Activated CD8-positive, alpha-beta T cell treated with anti-CD3 and anti-CD28 coated beads, Interleukin-2, amount 10 ng/mL, durations not matched to agents 7 days and 5 days (primary cell): Measurements from ENCODE around the gene FZR1. TPM values are rescaled to one million over a fixed set of nuclear protein-coding genes. Genes with fewer than 3 reads are reported as not detected.

ENCODE experiments used
- ATAC-seq: fragments of 150-1000 bp; cut with Tn5 transposase; one replicate; pipeline ENCODE4 v1.10.0; 2021; ENCODE audit warnings: moderate library complexity
- CTCF ChIA-PET: fragments of 350-600 bp; sonication (Branson Sonifier 250); formaldehyde crosslinking; loops from one replicate; lab custom pipeline; 2021; ENCODE audit warnings: antibody characterized with exemption; lab: Charles Lee
- POLR2A ChIA-PET: fragments of 350-600 bp; sonication (Branson Sonifier 250); formaldehyde crosslinking; loops from one replicate; lab custom pipeline; 2021; ENCODE audit warnings: antibody characterized with exemption; lab: Charles Lee
- DNase-seq: peaks from one replicate; pipeline ENCODE4 v3.0.0-alpha.2; 2020
- H3K27ac Mint-ChIP-seq: one replicate; pipeline ENCODE4 v1.8.0; 2021; ENCODE audit warnings: mild to moderate bottlenecking, mixed read lengths
- H3K27me3 Mint-ChIP-seq: one replicate; pipeline ENCODE4 v1.8.0; 2021; ENCODE audit warnings: low read depth, mixed read lengths
- H3K36me3 Mint-ChIP-seq: one replicate; pipeline ENCODE4 v1.8.0; 2021; ENCODE audit warnings: low read depth, mixed read lengths
- H3K4me1 Mint-ChIP-seq: one replicate; pipeline ENCODE4 v1.8.0; 2021; ENCODE audit warnings: low read depth, mixed read lengths
- H3K4me3 Mint-ChIP-seq: one replicate; pipeline ENCODE4 v1.8.0; 2021; ENCODE audit warnings: mild to moderate bottlenecking, mixed read lengths
- H3K9me3 Mint-ChIP-seq: one replicate; pipeline ENCODE4 v1.8.0; 2022; ENCODE audit warnings: mixed read lengths; ENCODE audit not compliant: insufficient read depth
- total RNA-seq, 2 experiments: library from RNA; stranded (reverse); gene quantifications; one replicate each; pipeline ENCODE4 v1.2.3, GENCODE V29; 2021

FZR1 gene
- 10 to 100 TPM; 72.7 to 81.6 TPM for total RNA-seq

GRCh38 chr19:3505598-3506383 lies at the start of gene FZR1:
Gene FZR1 (plus strand): TSS chr19:3506311. CDS start chr19:3522990, 16,679 bp downstream.
- ATAC-seq = peak; percentile 88
- Mint-ChIP-seq H3K9me3 (no peaks in the 10 kb centered on the region), H3K4me1 (peaks cover 50% of the 10 kb centered on the region), H3K27me3 (no peaks in the 10 kb centered on the region), H3K4me3 (peak within 1 kb of the TSS; percentile 95), H3K27ac (peak within 1 kb of the TSS; percentile 99), H3K36me3 (peaks cover 35% of the 10 kb centered on the region)
- ChIA-PET CTCF (interaction anchor here (10.1 kb wide), 1 partner anchor 20 kb away, joined by 62 read pairs; the partner anchor contains the start of gene SMIM44), POLR2A (interaction anchor here (0.7 to 1.5 kb wide), 2 partner anchors 27 to 127 kb away, joined by 3 to 4 read pairs; no protein-coding TSS in a partner anchor)
- DNase-seq = peak; percentile 99

- H3K9me3 Mint-ChIP-seq = no peaks in the 10 kb centered on the region
- DNase-seq (no peak), ATAC-seq (no peak)
- no peak overlapping the region for H3K27ac Mint-ChIP-seq
- H3K27me3 Mint-ChIP-seq = no peaks in the 10 kb centered on the region
- POLR2A ChIA-PET = no interaction called here
- CTCF ChIA-PET = no interaction called here
- no peaks in the 10 kb centered on the region for H3K36me3 Mint-ChIP-seq
- H3K4me3 Mint-ChIP-seq = no peak overlapping the region
- H3K4me1 Mint-ChIP-seq = peaks cover 17% of the 10 kb centered on the region
Measured at GRCh38 chr19:3456925-3457527, 49.1 kb upstream of the FZR1 start.

- ChIA-PET POLR2A (no interaction called here), CTCF (no interaction called here)
- ATAC-seq (no peak), DNase-seq (no peak)
- H3K27ac Mint-ChIP-seq = no peak overlapping the region
- H3K36me3 Mint-ChIP-seq = no peaks in the 10 kb centered on the region
- no peaks in the 10 kb centered on the region for H3K9me3 Mint-ChIP-seq
- no peaks in the 10 kb centered on the region for H3K27me3 Mint-ChIP-seq
- H3K4me3 Mint-ChIP-seq = no peak overlapping the region
- peaks cover 17% of the 10 kb centered on the region for H3K4me1 Mint-ChIP-seq
Measured at GRCh38 chr19:3457528-3458228, 48.4 kb upstream of the FZR1 start.

GRCh38 chr19:3458229-3459088 lies 47.7 kb upstream of the FZR1 start:
- H3K27me3 Mint-ChIP-seq = no peaks in the 10 kb centered on the region
- no peak for DNase-seq
- no peak for ATAC-seq
- no peak overlapping the region for H3K27ac Mint-ChIP-seq
- H3K9me3 Mint-ChIP-seq = no peaks in the 10 kb centered on the region
- CTCF ChIA-PET = interaction anchor here (0.9 kb wide), 1 partner anchor 27 kb away, joined by 3 read pairs; no protein-coding TSS in a partner anchor
- POLR2A ChIA-PET = no interaction called here
- no peak overlapping the region for H3K4me3 Mint-ChIP-seq
- H3K36me3 Mint-ChIP-seq = no peaks in the 10 kb centered on the region
- H3K4me1 Mint-ChIP-seq = peaks cover 17% of the 10 kb centered on the region

GRCh38 chr19:3459089-3459881 lies 46.8 kb upstream of the FZR1 start:
- H3K4me3 Mint-ChIP-seq = no peak overlapping the region
- ATAC-seq (peak; percentile 40), DNase-seq (peak; percentile 33)
- H3K36me3 Mint-ChIP-seq = no peaks in the 10 kb centered on the region
- no peaks in the 10 kb centered on the region for H3K9me3 Mint-ChIP-seq
- H3K27ac Mint-ChIP-seq = no peak overlapping the region
- peaks cover 17% of the 10 kb centered on the region for H3K4me1 Mint-ChIP-seq
- POLR2A ChIA-PET = no interaction called here
- no peaks in the 10 kb centered on the region for H3K27me3 Mint-ChIP-seq
- CTCF ChIA-PET = interaction anchor here (0.9 kb wide), 1 partner anchor 26 kb away, joined by 3 read pairs; no protein-coding TSS in a partner anchor

- Mint-ChIP-seq H3K4me1 (peaks cover 17% of the 10 kb centered on the region), H3K27me3 (no peaks in the 10 kb centered on the region), H3K9me3 (no peaks in the 10 kb centered on the region), H3K36me3 (no peaks in the 10 kb centered on the region), H3K27ac (no peak overlapping the region), H3K4me3 (no peak overlapping the region)
- no peak for ATAC-seq
- CTCF ChIA-PET = no interaction called here
- POLR2A ChIA-PET = no interaction called here
- DNase-seq = no peak
Measured at GRCh38 chr19:3459965-3460582, 46.0 kb upstream of the FZR1 start.

- ATAC-seq (no peak), DNase-seq (no peak)
- Mint-ChIP-seq H3K9me3 (no peaks in the 10 kb centered on the region), H3K4me3 (no peak overlapping the region), H3K27ac (no peak overlapping the region), H3K36me3 (no peaks in the 10 kb centered on the region), H3K4me1 (peaks cover 17% of the 10 kb centered on the region), H3K27me3 (no peaks in the 10 kb centered on the region)
- ChIA-PET POLR2A (no interaction called here), CTCF (interaction anchor here (1.7 kb wide), 1 partner anchor 10 kb away, joined by 4 read pairs; no protein-coding TSS in a partner anchor)
Measured at GRCh38 chr19:3462991-3463713, 43.0 kb upstream of the FZR1 start.

GRCh38 chr19:3463714-3464586 lies 42.2 kb upstream of the FZR1 start:
- H3K4me1 Mint-ChIP-seq = peaks cover 12% of the 10 kb centered on the region
- H3K27me3 Mint-ChIP-seq = no peaks in the 10 kb centered on the region
- DNase-seq (no peak), ATAC-seq (no peak)
- no peaks in the 10 kb centered on the region for H3K36me3 Mint-ChIP-seq
- H3K9me3 Mint-ChIP-seq = no peaks in the 10 kb centered on the region
- ChIA-PET POLR2A (no interaction called here), CTCF (interaction anchor here (1.7 kb wide), 1 partner anchor 9 kb away, joined by 4 read pairs; no protein-coding TSS in a partner anchor)
- H3K4me3 Mint-ChIP-seq = no peak overlapping the region
- no peak overlapping the region for H3K27ac Mint-ChIP-seq

GRCh38 chr19:3464587-3465235 lies 41.4 kb upstream of the FZR1 start:
- ATAC-seq (no peak), DNase-seq (no peak)
- Mint-ChIP-seq H3K9me3 (no peaks in the 10 kb centered on the region), H3K36me3 (no peaks in the 10 kb centered on the region), H3K4me1 (peaks cover 6% of the 10 kb centered on the region), H3K27ac (no peak overlapping the region), H3K27me3 (no peaks in the 10 kb centered on the region), H3K4me3 (no peak overlapping the region)
- ChIA-PET CTCF (interaction anchor here (1.7 kb wide), 1 partner anchor 8 kb away, joined by 4 read pairs; no protein-coding TSS in a partner anchor), POLR2A (interaction anchor here (0.6 kb wide), 1 partner anchor 487 kb away, joined by 3 read pairs; no protein-coding TSS in a partner anchor)
